ENCODE measurements around the gene QRFP.

The QRFP gene

GRCh38 chr9:130929571-130930038 lies 33.0 kb upstream of the QRFP start:
- no peak overlapping the region for H3K4me3 ChIP-seq (ENCODE audit: control insufficient read depth, low read depth, low read length)
- no peak for DNase-seq (ENCODE audit: low read depth)
- no peak for TF ChIP-seq CTCF (IDR thresholded peaks at IDR 0.05; ENCODE audit: control insufficient read depth, insufficient read depth, low read depth, low read length, missing control alignments)

GRCh38 chr9:130927995-130928900 lies 31.6 kb upstream of the QRFP start:
- TF ChIP-seq CTCF (IDR thresholded peaks at IDR 0.05; ENCODE audit: control insufficient read depth, insufficient read depth, low read depth, low read length, missing control alignments): no peak
- no peak for DNase-seq (ENCODE audit: low read depth)

GRCh38 chr9:130927338-130927737 lies 30.7 kb upstream of the QRFP start:
- TF ChIP-seq CTCF (IDR thresholded peaks at IDR 0.05; ENCODE audit: control insufficient read depth, insufficient read depth, low read depth, low read length, missing control alignments): no peak
- DNase-seq (ENCODE audit: low read depth): no peak
- H3K4me3 ChIP-seq (ENCODE audit: control insufficient read depth, low read depth, low read length): no peak overlapping the region

More at GRCh38 chr9:130927995-130928900, 31.6 kb upstream of the QRFP start:
- H3K4me3 ChIP-seq (ENCODE audit: control insufficient read depth, low read depth, low read length): no peak overlapping the region

- DNase-seq (ENCODE audit: low read depth): no peak
- no peak overlapping the region for H3K4me3 ChIP-seq (ENCODE audit: control insufficient read depth, low read depth, low read length)
- TF ChIP-seq CTCF (IDR thresholded peaks at IDR 0.05; ENCODE audit: control insufficient read depth, insufficient read depth, low read depth, low read length, missing control alignments): no peak
These were observed 28.6 kb upstream of the QRFP start for GRCh38 chr9:130925050-130925678.

- no peak overlapping the region for H3K4me3 ChIP-seq (ENCODE audit: control insufficient read depth, low read depth, low read length)
- TF ChIP-seq CTCF (IDR thresholded peaks at IDR 0.05; ENCODE audit: control insufficient read depth, insufficient read depth, low read depth, low read length, missing control alignments): no peak
- DNase-seq (ENCODE audit: low read depth): no peak
These were observed 27.8 kb upstream of the QRFP start for GRCh38 chr9:130924448-130924788.

GRCh38 chr9:130923611-130924447 lies 27.2 kb upstream of the QRFP start:
- DNase-seq (ENCODE audit: low read depth): no peak
- H3K4me3 ChIP-seq (ENCODE audit: control insufficient read depth, low read depth, low read length): no peak overlapping the region
- no peak for TF ChIP-seq CTCF (IDR thresholded peaks at IDR 0.05; ENCODE audit: control insufficient read depth, insufficient read depth, low read depth, low read length, missing control alignments)

Measured in AG09309 (cell line).